SW 1271 (cell line): ENCODE results near the gene AP2A2.

Experiments used
- DNase-seq, 2 experiments: peaks; one replicate each; lab custom pipeline; 2025; lab: John Stamatoyannopoulos, UW

The AP2A2 gene

DNA sequence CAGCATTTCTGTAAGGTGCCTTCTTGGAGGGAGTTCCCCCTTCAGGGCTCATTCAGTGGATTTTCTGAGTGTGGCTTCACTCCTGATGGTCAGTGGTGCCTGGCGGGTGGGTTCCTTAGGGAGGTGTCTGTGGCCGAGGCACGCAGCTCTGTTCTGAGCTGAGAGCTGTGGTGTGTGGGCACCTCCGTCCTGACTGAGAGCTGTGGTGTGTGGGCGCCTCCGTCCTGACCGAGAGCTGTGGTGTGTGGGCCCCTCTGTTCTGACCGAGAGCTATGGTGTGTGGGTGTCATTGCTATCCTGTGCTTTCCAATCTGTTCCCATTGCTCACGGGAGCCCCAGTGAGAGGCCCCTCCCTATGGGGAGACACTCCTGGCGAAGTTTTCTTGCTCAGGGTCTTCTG, 71.0 kb downstream of the AP2A2 start:
- DNase-seq, result no peak

- DNase-seq, result no peak
Measured at GRCh38 chr11:997907-998306, 72.2 kb downstream of the AP2A2 start.

GRCh38 chr11:999009-999408, 73.3 kb downstream of the AP2A2 start:
- no peak for DNase-seq

DNA sequence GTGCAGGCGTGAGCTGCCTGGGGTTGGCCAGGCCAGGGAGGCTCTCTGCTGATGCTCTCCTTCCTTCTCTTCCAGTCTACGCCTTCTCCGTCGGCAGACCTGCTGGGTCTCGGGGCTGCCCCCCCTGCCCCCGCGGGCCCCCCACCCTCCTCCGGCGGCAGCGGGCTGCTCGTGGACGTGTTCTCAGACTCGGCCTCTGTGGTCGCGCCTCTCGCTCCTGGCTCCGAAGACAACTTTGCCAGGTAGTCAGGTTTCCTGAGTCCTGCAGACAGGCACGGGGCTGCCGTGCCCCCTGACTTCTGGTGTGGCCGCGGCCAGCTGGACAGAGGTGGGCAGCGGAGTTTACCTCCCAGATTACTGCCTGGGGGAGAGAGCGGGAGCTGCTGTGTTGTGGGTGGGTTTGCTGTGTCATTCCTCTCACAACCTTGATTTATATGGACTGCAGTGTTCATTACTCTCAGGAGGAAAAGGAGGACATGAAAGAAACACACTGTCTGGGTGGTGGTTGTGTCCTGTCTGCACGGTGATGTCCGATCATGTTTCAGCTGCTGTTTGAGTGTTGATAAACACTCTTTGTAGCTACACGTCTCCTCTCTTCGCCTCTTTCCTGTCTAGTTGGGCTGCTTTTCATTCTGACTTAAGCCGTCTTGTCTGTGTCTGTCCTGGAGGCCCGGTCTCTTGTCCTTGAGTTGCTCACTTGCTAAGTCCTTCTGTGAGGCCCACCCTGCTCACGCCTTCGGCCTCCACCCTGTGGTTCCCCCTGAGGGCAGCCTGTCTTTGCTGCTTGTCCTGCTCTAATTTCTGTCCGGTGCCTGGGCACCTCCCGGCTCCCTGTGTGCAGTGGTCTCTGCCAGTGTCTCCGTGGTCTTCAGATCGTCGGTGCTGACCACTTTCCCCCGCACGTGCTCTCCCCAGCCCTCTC, 74.9 kb downstream of the AP2A2 start:
- DNase-seq, result no peak

GRCh38 chr11:1001617-1002405, 76.1 kb downstream of the AP2A2 start:
- DNase-seq, result no peak

- DNase-seq, result no peak
Measured at GRCh38 chr11:1002406-1002984, 76.8 kb downstream of the AP2A2 start.

GRCh38 chr11:1003159-1003558, 77.5 kb downstream of the AP2A2 start:
- no peak for DNase-seq

GRCh38 chr11:1005928-1006327, 80.3 kb downstream of the AP2A2 start:
- DNase-seq, result no peak

GRCh38 chr11:1006762-1007161, 81.1 kb downstream of the AP2A2 start:
- no peak for DNase-seq

- no peak for DNase-seq
Measured at GRCh38 chr11:1007279-1007678, 81.6 kb downstream of the AP2A2 start.

DNA sequence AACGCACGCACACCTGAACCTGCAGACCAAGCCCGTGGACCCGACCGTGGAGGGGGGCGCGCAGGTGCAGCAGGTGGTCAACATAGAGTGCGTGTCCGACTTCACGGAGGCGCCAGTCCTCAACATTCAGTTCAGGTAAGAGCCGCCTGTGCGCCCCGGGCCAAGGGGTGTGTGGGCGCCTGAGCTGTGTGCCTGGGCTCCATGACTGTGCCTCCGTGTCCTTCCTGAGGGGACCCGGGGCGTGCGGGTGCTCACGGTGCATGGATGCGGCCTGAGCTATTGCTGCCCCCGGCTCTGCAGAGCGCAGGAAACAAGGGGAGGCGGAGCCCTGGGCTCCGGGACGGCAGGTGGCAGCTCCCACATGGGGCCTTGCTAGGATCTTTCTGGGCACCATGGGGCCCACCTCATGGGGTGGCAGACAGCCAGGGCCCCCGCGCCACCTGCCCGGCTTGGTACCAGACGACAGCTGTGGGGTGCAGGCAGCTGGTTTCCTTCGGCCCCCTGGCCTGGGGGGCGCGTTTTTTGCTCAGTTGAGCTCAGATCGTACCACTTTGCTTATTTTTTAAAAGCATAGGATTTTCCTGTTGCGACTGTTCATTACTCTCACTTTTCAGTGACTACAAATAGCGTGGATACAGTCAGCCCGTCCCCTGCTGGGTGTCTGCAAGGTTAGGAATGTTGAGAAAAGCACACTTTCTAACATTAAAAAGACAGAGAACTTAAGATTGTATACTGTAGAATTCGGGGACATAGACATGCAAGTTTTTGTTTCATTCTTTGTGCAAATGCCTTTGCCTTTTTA, 82.5 kb downstream of the AP2A2 start:
- DNase-seq, result no peak

DNA sequence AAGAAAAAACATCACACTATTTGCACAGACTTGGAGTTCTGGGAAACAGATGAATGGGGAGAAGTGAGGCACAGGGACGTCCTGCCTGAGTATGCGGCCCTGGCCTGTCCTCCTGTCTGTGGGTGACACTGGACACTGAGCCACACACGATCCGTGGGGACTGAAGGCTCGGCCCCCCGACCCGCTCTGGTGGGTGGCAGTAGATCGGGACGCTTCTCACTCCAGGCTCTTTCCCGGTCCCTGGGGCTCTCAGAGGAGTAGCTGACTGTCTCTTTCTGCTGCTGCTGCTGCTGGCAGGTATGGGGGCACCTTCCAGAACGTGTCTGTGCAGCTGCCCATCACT, 83.1 kb downstream of the AP2A2 start:
- no peak for DNase-seq

GRCh38 chr11:1009371-1009770, 83.7 kb downstream of the AP2A2 start:
- DNase-seq, result no peak

DNA sequence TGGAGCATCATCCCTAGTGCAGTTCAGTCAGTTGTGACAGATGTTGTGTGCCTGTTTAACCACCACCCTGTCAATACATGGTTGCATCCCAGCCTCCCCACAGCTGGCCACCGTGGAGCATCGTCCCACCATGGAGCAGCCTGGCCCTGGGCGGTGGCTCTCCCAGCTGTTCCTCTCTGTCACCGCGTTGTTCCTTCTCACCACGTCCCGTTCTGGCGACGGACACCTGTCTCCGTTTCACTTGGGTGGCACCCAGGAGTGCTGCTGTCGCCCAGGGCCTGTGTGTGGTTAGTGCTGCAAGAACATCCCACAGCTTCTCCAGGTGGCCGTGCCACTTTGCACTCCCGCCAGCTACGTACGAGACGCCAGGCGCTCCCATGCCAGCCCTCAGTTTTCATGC, 84.3 kb downstream of the AP2A2 start:
- DNase-seq, result no peak

DNA sequence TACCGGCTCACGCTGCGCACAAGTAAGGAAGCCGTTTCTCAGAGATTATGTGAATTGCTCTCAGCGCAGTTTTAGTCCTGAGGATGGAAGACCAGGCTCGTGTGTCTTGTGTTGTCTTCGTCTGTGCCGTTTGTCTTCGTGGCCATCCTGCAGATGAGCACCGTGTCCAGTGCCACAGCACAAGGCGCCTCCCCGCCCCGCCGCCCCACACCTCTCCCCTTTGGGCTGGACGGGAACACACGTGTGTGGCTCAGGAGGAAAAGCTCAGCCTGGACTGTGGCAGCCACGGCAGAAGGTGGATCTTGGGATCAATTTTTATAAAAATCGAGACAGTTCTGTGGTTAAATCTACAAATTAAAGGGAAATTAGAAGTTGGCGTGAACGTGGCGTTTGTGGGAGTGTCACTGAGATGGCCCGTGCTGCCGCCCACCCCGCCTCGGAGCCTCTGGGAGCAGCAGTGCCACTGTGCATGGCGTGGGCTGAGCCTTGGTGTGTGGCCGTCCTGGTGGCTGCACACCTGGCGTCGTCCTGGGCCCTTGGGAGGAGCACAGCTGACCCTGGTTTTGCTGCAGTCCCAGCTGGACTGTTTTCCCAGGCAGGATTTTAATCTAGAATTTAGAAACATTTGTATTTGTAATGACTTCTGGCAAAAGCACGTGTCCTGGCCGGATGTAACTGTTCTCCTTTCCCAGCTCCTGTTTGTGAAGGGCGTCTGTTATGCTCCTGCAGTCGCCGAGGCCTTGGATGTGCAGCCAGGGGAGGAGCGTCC, 85.1 kb downstream of the AP2A2 start:
- DNase-seq, result no peak

DNA sequence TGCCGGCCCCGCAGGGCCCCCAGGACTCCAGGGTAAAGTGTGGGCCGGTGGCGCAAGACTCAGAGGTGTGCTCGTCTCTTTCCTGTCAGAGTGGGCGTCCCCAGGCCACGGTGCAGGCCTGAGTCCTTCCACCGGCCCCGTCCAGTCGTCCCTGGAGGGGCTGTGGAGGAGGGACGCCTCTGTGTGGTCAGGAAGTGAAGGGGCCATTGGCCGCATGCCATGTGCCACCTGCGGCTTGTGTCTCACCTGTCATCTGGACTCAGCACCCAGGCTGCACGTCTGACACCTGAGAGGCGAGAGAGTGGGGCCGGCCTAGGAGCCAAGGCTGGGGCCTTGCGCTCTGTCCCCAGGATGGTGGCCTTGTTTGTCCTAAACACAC, 85.6 kb downstream of the AP2A2 start:
- no peak for DNase-seq

DNA sequence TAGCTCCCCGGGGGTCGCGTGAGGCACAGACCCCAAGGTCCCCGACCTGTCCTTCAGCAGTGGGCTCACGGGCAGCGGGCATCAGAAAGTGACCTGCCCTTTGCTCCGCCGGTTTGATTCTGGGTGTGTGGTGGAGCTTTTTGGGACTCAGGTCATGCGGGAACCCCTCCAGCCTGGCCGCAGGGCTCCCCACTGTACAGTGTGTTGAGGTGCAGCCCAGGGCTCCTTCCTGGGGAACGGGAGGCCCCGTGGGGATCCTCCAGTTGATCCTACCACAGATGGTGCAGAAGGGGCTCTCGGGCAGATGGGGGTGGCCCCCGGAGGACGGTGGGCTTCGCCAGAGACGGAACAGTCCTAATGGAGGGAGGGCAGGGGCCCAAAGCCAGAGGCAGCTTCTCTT, 86.6 kb downstream of the AP2A2 start:
- DNase-seq, result no peak

DNA sequence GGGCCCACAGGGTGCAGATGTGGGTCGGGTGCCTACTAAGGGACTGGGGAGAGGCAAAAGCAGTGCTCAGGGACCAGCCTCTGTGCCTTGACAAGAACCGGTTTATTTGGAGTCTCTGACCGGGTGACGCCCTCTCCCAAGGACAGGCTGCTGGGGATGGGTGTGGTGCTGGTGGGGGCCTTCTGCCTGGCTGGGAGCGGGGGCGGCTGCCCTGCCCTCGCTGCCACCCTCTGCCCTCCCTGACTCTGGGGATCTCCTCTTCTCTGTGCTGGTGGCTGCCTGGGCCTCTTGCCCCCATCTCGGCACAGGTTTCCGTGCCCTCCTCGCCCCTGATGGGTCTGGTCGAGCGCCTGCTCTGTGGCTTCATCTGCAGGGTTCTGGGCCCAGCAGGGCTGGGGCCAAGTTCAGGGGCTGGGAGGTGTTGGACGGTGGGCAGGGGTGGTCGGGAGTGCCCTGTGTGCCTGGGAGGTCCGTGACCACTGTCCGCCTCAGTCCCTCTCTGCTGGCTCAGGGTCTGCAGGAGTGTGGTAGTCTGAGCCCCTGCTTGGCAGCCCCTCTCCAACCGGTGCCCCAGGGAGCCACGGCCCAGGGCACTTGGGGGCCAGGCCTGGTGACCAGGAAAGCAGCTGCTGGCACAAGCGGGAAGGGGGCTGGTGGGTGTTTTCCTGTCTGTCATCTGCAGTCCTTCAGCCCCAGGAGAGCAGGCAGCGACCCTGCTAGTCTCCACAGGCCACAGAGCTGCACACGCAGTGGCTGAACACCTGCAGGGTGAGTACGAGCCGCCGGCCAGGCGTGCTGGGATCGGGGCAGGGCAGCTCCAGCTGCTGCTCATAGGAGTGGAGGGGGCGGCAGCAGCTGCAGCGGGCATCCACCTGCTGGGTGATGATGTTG, 87.3 kb downstream of the AP2A2 start:
- no peak for DNase-seq

DNA sequence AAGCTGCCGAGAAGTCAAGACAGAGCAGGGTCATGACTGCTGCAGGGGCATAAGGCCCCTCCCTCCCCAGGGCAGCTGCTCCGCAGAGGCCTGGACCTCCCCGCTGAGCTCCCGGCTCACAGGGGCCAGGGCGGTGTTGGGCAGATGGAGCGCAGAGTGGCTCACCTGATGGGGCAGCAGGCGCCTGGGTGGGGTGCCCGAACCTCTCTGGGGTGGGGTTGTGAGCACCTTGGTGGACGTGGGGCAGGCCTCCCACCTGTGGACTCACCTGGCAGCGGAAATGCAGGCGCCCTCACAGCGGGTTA, 87.9 kb downstream of the AP2A2 start:
- DNase-seq, result no peak

GRCh38 chr11:1014276-1014675, 88.6 kb downstream of the AP2A2 start:
- no peak for DNase-seq

GRCh38 chr11:1015064-1015463, 89.4 kb downstream of the AP2A2 start:
- no peak for DNase-seq
